CD1c-positive myeloid dendritic cell (primary cell): ENCODE measurements around the gene GBX2.
"Not testable (repeated sequence)": the region's sequence is repeated elsewhere in the genome, so short reads cannot be mapped to it uniquely, and the experiment has no call there.

Experiments used
- DNase-seq: peaks from one replicate; pipeline ENCODE4 v3.0.0-alpha.2; 2016; ENCODE audit errors: extremely low spot score

The GBX2 gene

DNA sequence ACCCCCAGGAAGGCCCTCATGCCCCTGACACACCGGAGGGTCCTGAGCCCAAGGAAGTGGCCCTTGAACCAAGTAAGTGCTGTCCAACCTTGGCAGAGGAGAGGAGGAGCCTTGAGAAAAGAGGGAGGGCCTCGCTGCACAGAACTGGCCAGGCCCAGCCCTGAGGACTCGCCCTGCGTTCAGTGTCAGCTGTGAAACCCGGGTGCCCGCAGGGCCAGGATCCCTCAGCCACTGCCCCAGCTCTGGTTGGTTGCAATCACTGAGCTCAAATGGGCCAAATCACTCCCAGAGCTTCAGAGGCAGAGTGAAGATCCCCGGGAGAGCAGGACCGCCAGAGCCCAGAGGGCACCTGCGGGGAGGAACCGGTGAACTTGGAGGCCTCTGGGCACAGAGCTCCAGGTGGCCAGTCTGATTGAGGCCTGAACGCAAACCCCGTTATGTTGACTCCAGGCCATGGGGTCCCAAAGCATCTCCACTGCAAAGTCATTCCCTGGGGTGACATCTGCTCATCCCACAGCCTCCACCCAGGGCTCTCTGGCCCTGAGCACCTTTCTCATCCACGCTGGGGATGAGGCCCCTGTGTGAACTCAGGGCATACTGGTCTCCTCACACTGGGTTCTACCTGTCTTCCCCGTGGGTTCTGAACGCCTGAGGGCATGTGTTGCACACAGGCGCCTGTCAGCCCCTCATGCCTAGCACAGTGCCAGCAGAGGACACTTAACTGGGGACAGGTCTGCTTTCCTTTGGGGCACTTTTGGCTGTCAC, 11.9 kb downstream of the GBX2 start:
- no peak for DNase-seq

DNA sequence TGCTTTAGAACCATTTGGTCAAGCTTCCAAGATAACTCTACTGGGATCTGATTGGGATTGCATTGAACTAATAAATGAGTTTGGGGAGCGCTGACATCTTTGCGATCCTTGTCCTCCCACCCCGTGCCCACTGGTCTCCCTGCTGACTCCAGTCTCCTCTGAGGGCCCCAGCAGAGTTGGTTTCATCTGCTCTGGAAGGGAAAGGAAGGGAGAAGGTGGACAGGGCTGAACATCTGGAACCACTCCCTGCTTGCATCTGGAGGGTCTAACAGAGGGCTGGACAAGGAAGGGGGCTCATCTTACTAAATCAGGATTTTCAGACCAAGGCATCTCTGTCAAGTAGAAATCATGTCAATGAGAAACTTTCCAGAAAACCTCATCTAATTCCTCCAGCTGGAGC, 12.8 kb downstream of the GBX2 start:
- DNase-seq: no peak

DNA sequence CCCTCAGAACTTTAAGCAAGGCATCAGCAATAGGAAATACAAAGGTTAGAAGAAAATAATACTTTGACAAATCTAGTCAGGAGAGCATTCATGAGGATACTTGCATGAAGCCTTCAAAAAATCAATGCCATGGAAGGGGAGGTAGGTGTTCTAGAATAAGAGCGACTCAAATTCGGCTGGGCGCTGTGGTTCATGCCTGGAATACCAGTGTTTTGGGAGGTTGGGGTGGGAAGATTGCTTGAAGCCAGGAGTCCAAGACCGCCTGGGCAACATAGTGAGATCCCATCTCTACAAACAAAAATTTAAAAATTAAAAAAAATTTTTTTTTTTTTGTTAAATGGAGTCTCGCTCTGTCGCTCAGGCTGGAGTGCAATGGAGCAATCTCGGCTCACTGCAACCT, 21.8 kb downstream of the GBX2 start:
- DNase-seq: no peak

DNA sequence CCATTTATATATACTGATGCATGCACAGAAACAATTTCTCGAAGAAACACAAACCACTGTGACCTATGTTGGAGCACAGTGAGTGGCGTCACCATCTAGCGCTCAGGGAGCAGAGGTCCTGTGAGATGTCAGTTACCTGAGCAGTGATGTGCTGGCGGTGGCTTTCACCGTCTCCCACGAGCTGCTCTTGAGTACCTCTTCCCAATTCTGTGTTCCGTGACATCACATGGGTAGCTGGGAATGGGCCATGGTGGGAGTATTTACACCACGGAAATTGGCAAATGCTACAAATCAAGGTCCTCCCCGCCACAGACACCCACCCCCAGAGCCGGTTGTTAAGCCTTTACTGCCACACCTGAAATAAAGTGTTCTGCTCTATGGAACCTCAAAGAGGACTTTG, 24.4 kb downstream of the GBX2 start:
- DNase-seq: no peak

DNA sequence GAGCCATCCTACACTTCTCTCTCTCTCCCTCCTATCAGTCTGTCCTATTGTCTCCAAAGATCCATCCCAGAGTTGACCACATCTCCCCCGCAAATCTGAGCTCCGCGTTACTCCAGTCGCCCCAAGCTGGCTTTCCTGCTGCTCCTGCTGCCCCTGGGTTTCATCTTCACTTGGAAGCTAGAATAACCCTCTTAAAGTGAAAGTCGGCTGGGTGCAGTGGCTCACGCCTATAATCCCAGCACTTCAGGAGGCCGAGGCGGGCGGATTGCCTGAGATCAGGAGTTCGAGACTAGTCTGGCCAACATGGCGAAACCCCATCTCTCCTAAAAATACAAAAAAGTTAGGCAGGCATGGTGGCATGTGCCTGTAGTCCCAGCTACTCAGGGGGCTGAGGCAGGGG, 26.6 kb downstream of the GBX2 start:
- DNase-seq: not testable (repeated sequence)

DNA sequence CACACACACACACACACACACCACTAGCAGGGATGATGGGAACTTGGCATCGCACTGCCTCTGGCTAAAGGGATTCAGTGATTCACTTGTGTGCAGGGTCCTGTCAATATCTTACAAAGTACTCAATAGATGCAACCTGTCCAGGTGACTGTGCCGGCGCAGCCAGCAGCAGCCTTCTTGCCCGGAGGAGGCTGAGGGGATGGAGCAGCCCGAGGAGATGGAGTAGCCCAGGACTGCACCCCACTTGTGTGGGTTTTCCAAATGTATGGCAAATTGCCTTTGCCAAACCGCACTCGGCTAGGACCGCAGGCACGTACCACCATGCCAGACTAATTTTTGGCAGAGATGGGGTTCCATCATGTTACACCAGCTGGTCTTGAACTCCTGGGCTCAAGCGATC, 31.1 kb downstream of the GBX2 start:
- DNase-seq: no peak

DNA sequence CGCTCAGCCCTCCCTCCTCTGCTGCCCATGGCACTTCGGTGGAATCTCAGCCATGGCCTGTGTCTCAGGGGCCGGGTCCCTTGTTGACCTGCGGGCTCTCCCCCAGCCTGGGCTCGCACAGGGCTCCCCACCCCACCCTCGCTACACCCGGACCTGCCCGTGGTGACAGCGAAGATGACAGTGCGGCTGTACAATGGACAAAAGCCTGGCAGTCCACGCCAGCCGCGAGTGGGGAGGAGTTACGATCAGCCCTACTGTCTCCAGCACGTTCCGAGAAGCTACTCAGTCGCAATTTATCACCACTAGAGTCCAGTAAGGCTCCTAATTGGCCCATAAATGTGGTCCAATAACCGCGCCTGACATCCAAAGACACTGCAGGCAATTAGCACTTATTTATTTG, 31.6 kb downstream of the GBX2 start:
- no peak for DNase-seq

DNA sequence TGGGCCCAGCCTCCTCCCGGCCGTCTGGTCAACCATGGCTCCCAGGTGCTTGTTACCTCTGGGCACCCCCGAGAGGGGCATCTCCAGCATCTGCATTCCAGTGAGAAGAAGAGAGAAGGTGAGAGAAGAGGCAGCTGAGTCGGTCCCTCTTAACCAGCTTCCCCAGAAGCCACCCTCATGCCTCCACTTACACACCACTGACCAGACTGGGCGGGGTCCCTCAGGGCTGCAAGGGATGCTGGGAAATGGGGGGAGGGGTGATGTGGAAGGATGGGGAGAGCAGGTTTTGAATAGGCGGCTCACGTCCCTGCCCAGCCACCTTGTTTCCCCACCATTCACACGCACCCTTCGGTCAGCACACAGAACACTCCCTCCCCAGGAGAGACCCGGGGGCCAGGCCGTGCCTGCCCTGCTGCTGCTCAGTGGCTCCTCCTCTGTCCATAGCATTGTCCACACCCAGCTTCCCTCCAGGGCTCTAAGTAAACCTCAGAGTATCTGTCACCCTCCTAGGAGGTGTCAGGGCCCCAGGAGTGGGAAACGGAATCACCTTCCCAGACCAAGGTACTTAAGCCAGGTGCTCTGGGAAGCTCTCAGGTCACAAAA, 34.7 kb downstream of the GBX2 start:
- DNase-seq: no peak

DNA sequence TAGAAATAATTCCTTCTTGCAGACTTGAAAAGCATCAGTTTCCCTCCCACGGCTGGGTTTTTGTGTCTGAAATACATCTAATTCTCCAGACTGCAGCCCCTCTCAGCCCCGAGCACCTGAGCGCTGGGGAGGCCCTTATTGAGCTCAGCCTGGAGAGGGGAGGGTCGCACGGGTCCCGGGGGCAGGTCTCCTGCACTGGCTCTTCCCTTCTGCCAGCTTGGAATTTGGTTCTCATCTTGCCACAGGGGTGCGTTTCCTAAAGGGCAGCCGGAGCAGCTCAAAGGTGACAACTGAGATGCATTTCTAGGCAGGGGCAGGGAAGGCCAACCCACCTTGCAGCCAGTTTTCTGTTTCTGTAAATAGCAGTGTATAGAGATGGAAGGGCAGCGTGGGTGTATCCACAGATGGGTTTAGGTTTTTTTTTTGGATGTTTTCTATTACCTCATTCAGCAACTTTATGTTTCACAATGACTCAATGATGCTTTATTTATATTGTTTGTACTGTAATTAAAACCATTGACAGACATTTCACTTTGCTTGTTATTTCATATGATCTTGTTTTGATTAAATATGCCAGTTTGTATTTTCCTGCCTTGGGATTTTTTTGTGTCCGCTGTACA, 37.0 kb downstream of the GBX2 start:
- DNase-seq: no peak

DNA sequence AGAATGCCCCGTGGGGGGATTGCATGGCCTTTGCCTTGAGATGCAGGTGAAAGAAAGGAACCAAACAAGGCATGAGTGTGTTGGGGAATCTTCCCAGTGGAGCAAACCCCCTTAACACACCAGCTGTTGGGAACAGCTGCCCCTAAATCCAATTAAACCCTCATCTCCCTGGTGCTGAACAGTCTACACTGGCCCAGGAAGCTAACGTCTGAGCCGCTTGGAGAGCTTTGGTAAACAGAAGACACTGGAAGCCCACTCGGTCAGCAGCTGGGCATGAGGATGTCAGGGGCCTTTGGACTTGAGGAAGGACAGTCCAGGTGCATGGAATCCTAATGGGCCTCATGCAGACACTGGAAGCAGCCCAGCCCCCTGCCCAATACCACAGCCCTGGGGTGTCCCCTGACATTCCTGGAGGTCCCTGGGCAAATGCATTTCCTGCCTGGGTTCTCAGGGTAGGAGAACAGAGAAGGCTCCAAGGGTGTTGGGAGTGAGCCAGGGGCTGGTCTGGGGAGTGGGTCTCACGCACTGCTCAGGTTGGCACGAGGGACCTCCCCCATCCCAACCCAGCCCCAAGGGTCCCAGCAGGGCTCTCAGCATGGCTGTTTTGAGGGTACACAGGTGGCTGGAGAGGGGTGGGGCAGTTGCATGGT, 37.7 kb downstream of the GBX2 start:
- DNase-seq: no peak

DNA sequence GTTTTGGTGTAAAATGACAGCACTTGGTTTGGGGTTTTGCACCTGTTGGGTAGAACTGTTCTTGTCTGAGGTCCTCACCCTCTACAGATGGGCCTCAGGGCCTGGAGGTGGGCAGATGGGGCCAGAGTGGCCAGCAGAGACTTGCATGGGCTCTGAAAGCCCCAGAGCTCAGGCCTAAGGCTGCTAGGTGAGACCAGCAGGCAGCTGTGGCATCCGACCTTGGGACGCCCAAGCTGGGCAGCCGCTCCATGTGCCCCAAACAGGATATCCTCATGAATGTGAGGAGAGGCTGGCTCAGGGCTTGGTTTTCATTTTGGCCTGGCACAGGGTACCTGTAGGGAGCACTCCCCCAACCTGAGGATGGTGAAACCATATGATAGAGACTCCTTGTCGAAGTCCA, 38.3 kb downstream of the GBX2 start:
- DNase-seq: no peak

DNA sequence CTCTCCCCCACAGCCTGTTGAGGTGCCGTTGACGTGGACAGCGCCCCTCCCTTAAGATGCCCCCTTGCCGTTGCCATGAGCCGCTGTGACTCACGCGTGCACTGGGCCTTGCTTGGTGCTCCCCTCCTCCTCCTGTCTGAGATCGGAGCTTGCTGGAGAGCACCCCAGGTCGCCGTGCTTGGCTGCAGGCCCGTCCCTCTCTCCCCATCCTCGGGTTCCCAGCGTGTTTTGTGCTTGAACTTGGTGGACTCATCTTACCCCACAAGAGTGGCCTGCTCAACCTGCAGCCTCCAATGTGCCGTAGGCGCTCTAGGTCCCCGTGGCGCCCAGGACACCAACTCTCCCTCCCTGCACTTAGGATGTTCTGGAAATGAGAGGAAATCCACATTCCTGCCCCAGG, 39.9 kb downstream of the GBX2 start:
- DNase-seq: no peak

DNA sequence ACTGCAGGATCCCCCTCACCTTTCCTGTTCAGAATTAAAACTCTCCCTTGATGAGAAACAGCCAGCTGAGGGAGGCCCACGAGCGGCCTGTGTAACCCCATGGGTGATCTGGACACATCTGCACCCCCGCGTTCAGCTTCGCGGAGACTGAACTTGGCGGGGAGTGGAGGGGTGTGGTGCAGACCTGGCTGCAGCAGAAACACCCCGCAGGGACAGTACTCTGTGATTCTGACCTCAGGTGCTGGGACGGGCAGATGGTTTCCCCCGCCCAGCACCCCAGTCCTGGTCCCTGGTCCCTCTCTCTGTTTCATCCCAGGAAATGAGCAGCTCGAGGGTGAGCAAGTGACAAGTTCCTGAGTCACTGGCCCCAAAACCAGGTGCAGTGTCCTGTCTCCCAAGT, 41.2 kb downstream of the GBX2 start:
- no peak for DNase-seq

DNA sequence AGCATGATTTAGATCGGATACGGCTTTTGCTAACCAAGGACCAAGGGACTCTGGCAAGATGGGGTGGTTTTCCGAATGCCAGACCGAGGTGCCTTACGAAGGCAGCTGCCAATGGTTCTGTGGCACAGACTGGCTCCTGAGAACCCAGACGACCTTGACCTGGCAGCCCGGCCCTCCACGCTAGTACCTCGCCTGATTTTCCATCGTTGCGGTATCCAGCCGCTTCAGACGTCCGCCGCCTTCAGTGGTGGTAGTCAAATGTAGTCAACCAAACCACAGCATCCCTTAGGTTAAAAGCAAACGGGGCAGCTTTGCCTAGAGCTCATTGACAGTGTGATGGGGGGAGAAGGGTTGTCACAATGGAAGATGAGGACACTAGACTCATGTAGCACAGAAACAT, 42.6 kb downstream of the GBX2 start:
- DNase-seq: no peak

DNA sequence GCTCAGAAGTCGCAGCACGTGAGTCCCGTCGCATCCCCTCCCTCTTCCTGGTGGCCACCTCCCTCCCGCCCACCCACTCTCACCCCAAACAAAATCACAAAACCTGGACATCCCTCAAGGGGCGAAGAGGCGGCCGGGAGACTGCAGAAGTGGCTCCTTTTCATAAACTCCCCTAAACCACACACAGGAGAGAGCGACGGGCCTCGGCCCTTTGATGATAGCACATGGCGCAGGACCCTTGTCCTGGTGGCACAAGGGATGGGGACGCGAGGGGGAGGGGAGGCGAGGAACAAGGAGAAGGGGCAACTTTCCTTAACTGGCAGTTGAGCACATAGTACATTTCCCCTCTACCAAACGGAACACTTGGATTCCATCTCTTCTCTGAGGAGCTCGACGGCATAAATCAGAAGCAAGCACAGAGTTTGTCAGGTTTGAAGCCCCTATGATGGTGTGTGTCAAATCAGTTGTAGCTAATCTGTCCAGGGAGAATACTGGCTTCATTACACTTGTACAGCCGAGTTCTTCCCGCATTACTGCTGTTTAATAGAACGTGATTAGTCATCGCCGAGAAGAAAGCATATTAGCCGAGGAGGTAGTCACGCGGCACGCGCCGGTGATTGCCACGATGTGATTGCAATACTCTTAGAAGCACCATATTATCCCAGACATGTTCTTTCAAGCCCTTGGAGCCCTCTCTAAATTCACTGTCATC, 43.8 kb downstream of the GBX2 start:
- no peak for DNase-seq

DNA sequence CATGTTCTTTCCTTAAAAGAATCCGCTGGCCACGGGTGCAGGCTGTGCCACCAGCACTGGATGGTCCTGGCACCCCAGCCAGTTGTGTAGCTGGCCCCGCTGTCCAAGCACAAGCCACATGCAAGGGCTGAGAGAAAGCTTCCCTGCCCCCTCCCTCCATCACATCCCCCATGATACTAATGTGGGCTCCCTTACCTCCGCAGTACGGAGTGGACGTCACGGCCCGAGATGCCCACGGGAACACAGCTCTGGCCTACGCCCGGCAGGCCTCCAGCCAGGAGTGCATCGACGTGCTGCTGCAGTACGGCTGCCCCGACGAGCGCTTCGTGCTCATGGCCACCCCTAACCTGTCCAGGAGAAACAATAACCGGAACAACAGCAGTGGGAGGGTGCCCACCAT, 44.5 kb downstream of the GBX2 start:
- DNase-seq: no peak

DNA sequence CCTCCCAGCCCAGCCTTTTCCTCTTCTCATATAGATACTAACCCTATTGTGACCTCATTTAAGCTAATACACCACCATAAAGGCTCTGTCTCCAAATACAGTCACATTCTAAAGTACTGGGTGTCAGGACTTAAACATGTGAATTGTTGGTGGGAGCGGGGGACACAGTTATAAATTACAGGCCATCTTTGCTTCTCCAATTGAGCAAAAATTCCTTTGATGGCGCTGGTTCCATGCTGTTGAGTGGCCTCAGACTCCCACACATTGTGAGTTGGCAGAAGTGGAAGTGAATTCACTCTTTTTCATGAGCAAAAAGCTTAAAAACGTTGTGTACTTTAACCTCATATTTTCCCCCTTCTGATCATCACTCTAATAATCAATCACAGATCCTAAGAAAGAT, 46.0 kb downstream of the GBX2 start:
- DNase-seq: no peak

DNA sequence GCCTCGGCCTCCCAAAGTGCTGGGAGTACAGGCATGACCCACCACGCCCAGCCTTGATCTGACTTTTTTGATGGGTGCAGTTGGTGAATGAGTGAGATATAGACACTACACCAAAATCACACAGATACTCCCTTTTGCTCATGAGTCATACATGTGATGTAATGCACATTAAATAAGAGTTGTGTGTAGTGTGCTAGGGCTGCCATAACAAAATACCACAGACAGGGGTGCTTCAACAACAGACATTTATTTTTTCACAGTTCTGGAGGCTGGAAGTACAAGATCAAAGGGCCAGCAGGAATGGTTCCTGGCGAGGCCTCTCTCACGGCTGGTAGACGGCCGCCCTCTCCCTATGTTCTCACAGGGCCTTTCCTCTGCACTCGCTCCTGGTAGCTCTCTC, 46.6 kb downstream of the GBX2 start:
- no peak for DNase-seq

DNA sequence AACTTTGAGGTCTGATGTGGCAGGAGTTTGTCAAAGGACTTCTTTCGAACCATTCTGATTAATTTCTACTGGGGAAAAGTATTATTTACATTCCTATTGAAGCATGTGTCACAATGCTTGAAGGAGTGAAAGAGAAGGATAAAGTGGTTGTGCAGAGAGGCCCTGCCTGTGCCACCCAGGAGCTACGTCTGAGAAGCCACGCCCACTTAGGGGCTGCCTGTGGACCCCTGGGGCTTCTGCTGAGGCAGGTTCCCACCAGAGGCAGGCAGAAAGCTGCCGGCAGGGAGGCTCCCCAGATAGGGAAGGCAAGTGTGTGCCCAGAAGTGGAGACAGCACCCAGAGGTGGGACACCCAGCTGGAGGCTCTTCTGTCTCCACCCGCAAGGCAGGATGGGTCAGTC, 47.4 kb downstream of the GBX2 start:
- DNase-seq: no peak

DNA sequence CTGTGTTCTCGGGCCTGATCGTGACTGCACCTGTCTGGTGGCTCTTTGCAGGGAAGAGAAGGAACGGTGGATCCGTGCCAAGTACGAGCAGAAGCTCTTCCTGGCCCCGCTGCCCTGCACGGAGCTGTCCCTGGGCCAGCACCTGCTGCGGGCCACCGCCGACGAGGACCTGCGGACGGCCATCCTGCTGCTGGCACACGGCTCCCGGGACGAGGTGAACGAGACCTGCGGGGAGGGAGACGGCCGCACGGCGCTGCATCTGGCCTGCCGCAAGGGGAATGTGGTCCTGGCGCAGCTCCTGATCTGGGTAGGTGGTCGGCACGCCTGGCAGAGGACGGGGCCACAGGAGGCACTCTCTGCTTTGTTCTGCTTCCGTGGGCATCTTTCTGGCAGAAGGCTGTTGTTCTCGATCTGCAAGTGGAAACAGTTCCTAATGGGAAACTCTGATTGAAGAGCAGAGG, 48.0 kb downstream of the GBX2 start:
- no peak for DNase-seq

DNA sequence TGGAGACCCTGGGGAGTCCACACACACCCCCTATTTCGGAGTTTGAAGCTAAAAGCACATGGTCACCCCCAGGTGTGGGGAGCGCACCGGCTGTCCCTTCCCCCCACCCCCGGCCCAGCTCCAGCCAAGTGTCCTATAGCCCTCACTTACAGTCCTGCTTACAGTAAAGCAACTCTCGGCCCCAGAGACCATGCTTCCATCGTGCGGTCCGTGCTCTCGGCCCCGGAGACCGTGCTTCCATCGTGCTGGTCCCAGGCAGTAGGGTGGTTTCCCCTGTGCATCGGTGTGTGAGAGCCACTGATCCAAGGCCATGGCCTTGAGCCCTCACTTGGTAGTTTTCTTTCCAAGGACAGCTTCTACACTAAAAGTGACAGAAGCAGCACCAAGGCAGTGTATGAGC, 48.7 kb downstream of the GBX2 start:
- no peak for DNase-seq

DNA sequence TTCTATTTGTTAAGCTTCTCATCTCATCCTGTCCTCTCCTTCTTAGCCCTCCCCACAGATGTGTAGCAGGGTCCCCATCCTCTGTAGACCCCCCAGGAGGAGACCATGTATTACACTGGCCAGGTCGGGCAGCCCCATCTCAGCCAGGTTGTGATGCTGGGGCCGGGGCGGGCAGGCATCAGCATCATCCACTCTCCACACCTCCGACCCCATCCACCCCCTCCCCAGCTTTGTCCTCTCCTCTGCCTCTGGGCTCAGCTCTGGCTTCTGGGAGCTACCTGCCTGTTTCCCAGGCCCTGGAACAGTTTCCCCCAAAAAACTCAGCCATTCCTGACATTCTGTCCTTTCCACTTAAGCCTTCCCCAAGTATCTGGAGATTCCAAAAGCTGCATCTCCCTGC, 49.2 kb downstream of the GBX2 start:
- no peak for DNase-seq
